Suprapubic skin (tissue), 4 donors: ENCODE results near the gene MMP17. TPM values are rescaled to one million over a fixed set of nuclear protein-coding genes. Genes with fewer than 3 reads are reported as not detected.

Experiments used
- DNase-seq, 2 donors: peaks; one replicate each; pipeline ENCODE4 v3.0.0-alpha.2; 2019; ENCODE audit warnings: low spot score in 2 of 2
- H3K27ac ChIP-seq: fragments of 200-600 bp; sonication (generic); one replicate; pipeline ENCODE4 v1.5.1; 2019
- H3K27me3 ChIP-seq: fragments of 200-600 bp; sonication (generic); one replicate; pipeline ENCODE4 v1.5.1; 2019
- H3K36me3 ChIP-seq: fragments of 200-600 bp; sonication (generic); one replicate; pipeline ENCODE4 v1.5.1; 2019
- H3K4me1 ChIP-seq: fragments of 200-600 bp; sonication (generic); one replicate; pipeline ENCODE4 v1.5.1; 2019
- H3K4me3 ChIP-seq: fragments of 200-600 bp; sonication (generic); one replicate; pipeline ENCODE4 v1.5.1; 2019; ENCODE audit warnings: mild to moderate bottlenecking
- H3K9me3 ChIP-seq: fragments of 200-600 bp; sonication (generic); one replicate; pipeline ENCODE4 v1.5.1; 2019
- CTCF ChIP-seq, 2 donors: fragments of 200-600 bp in 1 of 2; fragments of 450-650 bp in 1 of 2; sonication (generic) in 1 of 2; IDR thresholded peaks; one replicate each; pipeline ENCODE4 v1.5.1; 2016 to 2019; ENCODE audit warnings: antibody characterized with exemption in 2 of 2, mild to moderate bottlenecking in 1 of 2, moderate library complexity in 1 of 2
- EP300 ChIP-seq: sonication (generic); formaldehyde crosslinking; IDR thresholded peaks from one replicate; pipeline ENCODE4 v1.6.1; 2017; ENCODE audit warnings: antibody characterized with exemption
- POLR2A ChIP-seq, 2 donors: fragments of 450-650 bp; IDR thresholded peaks; one replicate each; pipeline ENCODE4 v1.6.1; 2017; ENCODE audit warnings: antibody characterized with exemption in 2 of 2, mild to moderate bottlenecking in 2 of 2, moderate library complexity in 2 of 2
- POLR2AphosphoS5 ChIP-seq, 3 donors: sonication (generic); formaldehyde crosslinking; IDR thresholded peaks; one replicate each; pipeline ENCODE4 v1.6.1; 2017; ENCODE audit warnings: antibody characterized with exemption in 3 of 3
- WGBS: methylation state at CpG from one replicate; pipeline ENCODE4 v1.1.5; 2018; 5-methylcytosine and 5-hydroxymethylcytosine counted together
- total RNA-seq, 4 donors: library from RNA; depleted of rRNA; stranded (reverse); fragments of >200 nt; gene quantifications; one replicate each; pipeline ENCODE4 v1.1.0, GENCODE V29; 2016

The MMP17 gene
- total RNA-seq, 4 donors from 2014 or later, result 3.0 to 10.1 (median 5.6) TPM

GRCh38 chr12:131896811-131897270, 68.6 kb downstream of the MMP17 start:
- Histone ChIP-seq H3K9me3 (no peaks in the 10 kb centered on the region), H3K27ac (peak overlapping the region; percentile 93), H3K36me3 (peaks cover 18% of the 10 kb centered on the region), H3K4me1 (peaks cover 50% of the 10 kb centered on the region), H3K4me3 (peak overlapping the region; percentile 77), H3K27me3 (no peaks in the 10 kb centered on the region)
- TF ChIP-seq CTCF (IDR thresholded peaks at IDR 0.05) (no peak), EP300 (no peak), POLR2AphosphoS5 (IDR thresholded peaks at IDR 0.05) (no peak), POLR2A (IDR thresholded peaks at IDR 0.05) (no peak)
- peak in 1 of 2 donors; percentile 90 for DNase-seq
- WGBS, result 45% methylated on average over 10 of the region's 14 CpGs

GRCh38 chr12:131897276-131897675, 69.1 kb downstream of the MMP17 start:
- WGBS, result 89% methylated on average over 18 of the region's 18 CpGs
- Histone ChIP-seq H3K4me3 (peak overlapping the region; percentile 77), H3K27me3 (no peaks in the 10 kb centered on the region), H3K27ac (peak overlapping the region; percentile 93), H3K9me3 (no peaks in the 10 kb centered on the region), H3K36me3 (peaks cover 18% of the 10 kb centered on the region), H3K4me1 (peaks cover 54% of the 10 kb centered on the region)
- no peak for TF ChIP-seq POLR2A (IDR thresholded peaks at IDR 0.05)
- no peak for TF ChIP-seq EP300
- TF ChIP-seq CTCF (IDR thresholded peaks at IDR 0.05), result no peak
- TF ChIP-seq POLR2AphosphoS5 (IDR thresholded peaks at IDR 0.05), result no peak
- peak; percentile 68 to 78 for DNase-seq

- no peak overlapping the region for H3K4me3 ChIP-seq
- H3K27me3 ChIP-seq, result no peaks in the 10 kb centered on the region
- TF ChIP-seq POLR2A (IDR thresholded peaks at IDR 0.05), result no peak
- no peak for TF ChIP-seq POLR2AphosphoS5 (IDR thresholded peaks at IDR 0.05)
- no peak for TF ChIP-seq EP300
- no peak for TF ChIP-seq CTCF (IDR thresholded peaks at IDR 0.05)
- DNase-seq, result no peak
- H3K4me1 ChIP-seq, result peaks cover 60% of the 10 kb centered on the region
- H3K27ac ChIP-seq, result no peak overlapping the region
- H3K36me3 ChIP-seq, result peaks cover 18% of the 10 kb centered on the region
- 89% methylated on average over 9 of the region's 9 CpGs for WGBS
- H3K9me3 ChIP-seq, result no peaks in the 10 kb centered on the region
Measured at GRCh38 chr12:131897875-131898274, 69.7 kb downstream of the MMP17 start.

GRCh38 chr12:131900397-131900796, 72.2 kb downstream of the MMP17 start:
- H3K27ac ChIP-seq, result no peak overlapping the region
- no peaks in the 10 kb centered on the region for H3K9me3 ChIP-seq
- H3K27me3 ChIP-seq, result no peaks in the 10 kb centered on the region
- DNase-seq, result no peak
- 56% methylated on average over 6 of the region's 6 CpGs for WGBS
- no peak overlapping the region for H3K4me3 ChIP-seq
- TF ChIP-seq CTCF (IDR thresholded peaks at IDR 0.05) (no peak), POLR2A (IDR thresholded peaks at IDR 0.05) (no peak), POLR2AphosphoS5 (IDR thresholded peaks at IDR 0.05) (no peak), EP300 (no peak)
- peaks cover 78% of the 10 kb centered on the region for H3K4me1 ChIP-seq
- H3K36me3 ChIP-seq, result peaks cover 18% of the 10 kb centered on the region

Other genes starting within 250 kb of the MMP17 start
- gene SFSWAP, start 117.3 kb upstream of the MMP17 start, total RNA-seq, result 100 to 1,000 TPM in 1 of 4 donors, 10 to 100 TPM in 3; 41.3 to 107 (median 49.9) TPM
- gene ULK1, start 66.2 kb downstream of the MMP17 start, total RNA-seq, result 100 to 1,000 TPM in 1 of 4 donors, 10 to 100 TPM in 3; 37.0 to 102 (median 65.7) TPM
- gene PUS1, start 100.9 kb downstream of the MMP17 start, total RNA-seq, result 10 to 100 TPM; 16.3 to 24.4 (median 21.8) TPM
- gene EP400, start 121.5 kb downstream of the MMP17 start, total RNA-seq, result 10 to 100 TPM; 32.0 to 81.3 (median 40.1) TPM